Gastroesophageal sphincter (tissue), 4 donors: ENCODE data around the gene USP25. TPM values are rescaled to one million over a fixed set of nuclear protein-coding genes. Genes with fewer than 3 reads are reported as not detected.

Experiments
- ATAC-seq: fragments of 150-250 bp; one replicate; pipeline ENCODE4 v1.9.1; 2016; ENCODE audit warnings: mild to moderate bottlenecking, moderate library complexity
- H3K27ac ChIP-seq, 4 donors: fragments of 200-600 bp; sonication (generic) in 3 of 4; 1 replicate in 3 of 4; 2 replicates in 1 of 4; pipeline ENCODE4 v1.5.1; 2016 to 2019
- H3K27me3 ChIP-seq: fragments of 200-600 bp; sonication (generic); one replicate; pipeline ENCODE4 v1.5.1; 2019
- H3K36me3 ChIP-seq, 2 donors: fragments of 200-600 bp; sonication (generic); one replicate each; pipeline ENCODE4 v1.5.1; 2019; ENCODE audit warnings: control low read depth in 1 of 2
- H3K4me1 ChIP-seq, 3 donors: fragments of 200-600 bp; sonication (generic); 1 replicate in 2 of 3; 2 replicates in 1 of 3; pipeline ENCODE4 v1.5.1; 2016 to 2019; ENCODE audit warnings: control low read depth in 2 of 3
- H3K4me3 ChIP-seq, 2 donors: fragments of 200-600 bp; sonication (generic); one replicate each; pipeline ENCODE4 v1.5.1; 2019; ENCODE audit warnings: mild to moderate bottlenecking in 1 of 2, moderate library complexity in 1 of 2
- H3K9me3 ChIP-seq, 3 donors: fragments of 200-600 bp; sonication (generic); one replicate each; pipeline ENCODE4 v1.5.1; 2017 to 2019; ENCODE audit warnings: control low read depth in 2 of 3
- EP300 ChIP-seq: sonication (generic); formaldehyde crosslinking; IDR thresholded peaks from one replicate; pipeline ENCODE4 v1.6.1; 2017; ENCODE audit warnings: antibody characterized with exemption, mild to moderate bottlenecking
- POLR2A ChIP-seq, 2 donors: fragments of 450-650 bp; IDR thresholded peaks; one replicate each; pipeline ENCODE4 v1.6.1; 2017; ENCODE audit warnings: antibody characterized with exemption in 2 of 2, mild to moderate bottlenecking in 2 of 2, moderate library complexity in 1 of 2
- POLR2AphosphoS5 ChIP-seq: sonication (generic); formaldehyde crosslinking; IDR thresholded peaks from one replicate; pipeline ENCODE4 v1.6.1; 2017; ENCODE audit warnings: antibody characterized with exemption
- WGBS, 2 donors: methylation state at CpG; one replicate each; pipeline ENCODE4 v1.1.5; 2018; ENCODE audit warnings: low coverage in 1 of 2; 5-methylcytosine and 5-hydroxymethylcytosine counted together
- total RNA-seq, 4 donors: library from RNA; depleted of rRNA; stranded (reverse); fragments of >200 nt; gene quantifications; one replicate each; pipeline ENCODE4 v1.1.0, GENCODE V29; 2016
- TF ChIP-seq, protein P1 (sequence below), 4 experiments: fragments of 200-600 bp in 2 of 4; fragments of 450-650 bp in 2 of 4; sonication (generic) in 1 of 4; IDR thresholded peaks; one replicate each; pipeline ENCODE4 v1.5.1; 2017 to 2019; ENCODE audit warnings: antibody characterized with exemption in 4 of 4, mild to moderate bottlenecking in 2 of 4, moderate library complexity in 2 of 4

The USP25 gene
- total RNA-seq, 4 donors from 2014 or later = 51.2 to 77.3 (median 59.5) TPM

DNA sequence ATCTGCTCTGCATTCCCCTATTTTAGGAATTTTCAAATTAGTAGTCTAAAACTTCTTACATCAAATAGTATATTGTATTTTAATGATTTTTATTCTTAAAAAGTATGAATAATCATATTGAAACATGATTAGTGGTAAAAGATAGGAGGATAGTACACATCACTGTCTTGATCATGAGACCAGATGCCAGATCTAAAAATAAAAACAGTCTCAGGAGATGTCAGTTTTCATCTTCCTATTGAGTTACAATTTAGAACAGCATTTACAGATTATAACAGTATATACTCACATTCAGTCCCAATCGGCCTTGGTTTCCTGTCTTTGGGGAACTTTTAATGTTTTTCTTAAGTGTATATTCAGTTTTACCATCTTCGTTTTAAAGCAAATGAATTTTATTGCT lies 95.9 kb downstream of the USP25 start:
- Histone ChIP-seq H3K36me3 (peaks cover 0 to 19% of the 10 kb centered on the region in 2 donors), H3K27me3 (no peaks in the 10 kb centered on the region), H3K9me3 (no peaks in the 10 kb centered on the region), H3K27ac (no peak overlapping the region), H3K4me3 (no peak overlapping the region), H3K4me1 (peaks cover 0 to 40% (median 0%) of the 10 kb centered on the region in 3 donors)
- TF ChIP-seq POLR2AphosphoS5 (no peak), POLR2A (IDR thresholded peaks at IDR 0.05) (no peak), EP300 (no peak)
- TF ChIP-seq, protein P1, sequence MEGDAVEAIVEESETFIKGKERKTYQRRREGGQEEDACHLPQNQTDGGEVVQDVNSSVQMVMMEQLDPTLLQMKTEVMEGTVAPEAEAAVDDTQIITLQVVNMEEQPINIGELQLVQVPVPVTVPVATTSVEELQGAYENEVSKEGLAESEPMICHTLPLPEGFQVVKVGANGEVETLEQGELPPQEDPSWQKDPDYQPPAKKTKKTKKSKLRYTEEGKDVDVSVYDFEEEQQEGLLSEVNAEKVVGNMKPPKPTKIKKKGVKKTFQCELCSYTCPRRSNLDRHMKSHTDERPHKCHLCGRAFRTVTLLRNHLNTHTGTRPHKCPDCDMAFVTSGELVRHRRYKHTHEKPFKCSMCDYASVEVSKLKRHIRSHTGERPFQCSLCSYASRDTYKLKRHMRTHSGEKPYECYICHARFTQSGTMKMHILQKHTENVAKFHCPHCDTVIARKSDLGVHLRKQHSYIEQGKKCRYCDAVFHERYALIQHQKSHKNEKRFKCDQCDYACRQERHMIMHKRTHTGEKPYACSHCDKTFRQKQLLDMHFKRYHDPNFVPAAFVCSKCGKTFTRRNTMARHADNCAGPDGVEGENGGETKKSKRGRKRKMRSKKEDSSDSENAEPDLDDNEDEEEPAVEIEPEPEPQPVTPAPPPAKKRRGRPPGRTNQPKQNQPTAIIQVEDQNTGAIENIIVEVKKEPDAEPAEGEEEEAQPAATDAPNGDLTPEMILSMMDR (IDR thresholded peaks at IDR 0.05) = no peak
- WGBS, 2 donors = 53 to 67% methylated on average over 2 of the region's 2 CpGs
- ATAC-seq = no peak

DNA sequence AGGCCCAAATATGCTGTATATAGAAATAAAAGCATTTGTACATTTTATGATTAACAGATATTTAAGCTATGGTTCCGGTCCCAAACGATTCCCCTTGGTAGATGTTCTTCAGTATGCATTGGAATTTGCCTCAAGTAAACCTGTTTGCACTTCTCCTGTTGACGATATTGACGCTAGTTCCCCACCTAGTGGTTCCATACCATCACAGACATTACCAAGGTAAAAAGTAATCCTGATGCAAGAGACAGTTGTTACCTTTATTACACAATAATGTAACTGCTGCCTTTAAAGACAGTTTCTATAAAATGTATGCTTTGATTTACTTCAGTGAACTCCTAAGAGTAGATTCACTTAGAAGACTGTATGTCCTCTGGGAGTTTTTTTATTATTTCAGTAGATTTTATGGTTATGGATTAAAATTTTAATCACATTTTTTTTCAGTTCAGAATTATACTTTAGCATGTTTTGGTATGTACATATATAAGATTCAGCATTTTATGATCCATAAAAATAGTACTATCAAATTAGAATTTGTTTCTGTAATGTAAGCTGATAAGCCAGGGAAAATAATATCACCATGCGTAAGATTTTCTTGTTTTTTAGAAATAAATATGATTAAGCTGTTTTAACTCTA lies 96.5 kb downstream of the USP25 start:
- peak overlapping the region in 2 of 4 donors; percentile 57 to 60 for H3K27ac ChIP-seq
- WGBS, 2 donors = 44 to 49% methylated on average over 5 of the region's 5 CpGs

DNA sequence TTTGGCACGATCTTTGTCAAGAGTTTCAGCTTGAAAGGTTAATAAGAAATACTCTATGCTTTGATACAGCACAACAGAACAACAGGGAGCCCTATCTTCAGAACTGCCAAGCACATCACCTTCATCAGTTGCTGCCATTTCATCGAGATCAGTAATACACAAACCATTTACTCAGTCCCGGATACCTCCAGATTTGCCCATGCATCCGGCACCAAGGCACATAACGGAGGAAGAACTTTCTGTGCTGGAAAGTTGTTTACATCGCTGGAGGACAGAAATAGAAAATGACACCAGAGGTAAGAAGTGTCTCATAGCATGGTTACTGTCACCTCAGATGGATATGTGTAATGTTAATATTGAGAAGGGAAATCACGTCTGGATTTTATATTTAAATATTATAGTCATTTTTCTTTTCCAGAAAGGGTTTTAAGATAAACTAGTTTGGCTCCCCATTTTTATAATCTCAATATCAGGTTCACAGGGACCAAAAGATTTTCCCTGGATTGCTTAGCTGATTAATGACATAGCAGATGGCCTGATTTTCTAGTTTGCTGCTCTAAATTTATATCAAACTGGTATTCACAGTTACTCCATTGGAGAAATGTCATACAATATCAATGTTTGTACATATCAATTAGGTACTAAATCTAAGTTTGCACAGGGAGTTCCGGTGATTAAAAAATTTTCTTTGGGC lies 97.3 kb downstream of the USP25 start:
- WGBS, 2 donors = 50 to 63% methylated on average over 7 to 8 of the region's 8 CpGs
- TF ChIP-seq POLR2A (IDR thresholded peaks at IDR 0.05) (no peak), POLR2AphosphoS5 (peak; percentile 26)
- H3K4me3 ChIP-seq = no peak overlapping the region
- H3K27me3 ChIP-seq = no peaks in the 10 kb centered on the region
- no peak for ATAC-seq
- H3K9me3 ChIP-seq = no peaks in the 10 kb centered on the region
- peaks cover 0 to 31% (median 0%) of the 10 kb centered on the region in 3 donors for H3K4me1 ChIP-seq
- peaks cover 0 to 32% of the 10 kb centered on the region in 2 donors for H3K36me3 ChIP-seq
- peak overlapping the region; percentile 43 to 60 (median 55) for H3K27ac ChIP-seq

More for the DNA sequence above, 96.5 kb downstream of the USP25 start:
- TF ChIP-seq, protein P1 (IDR thresholded peaks at IDR 0.05) = peak in 3 of 4 experiments; percentile 23 to 55 (median 46)
- TF ChIP-seq EP300 (no peak), POLR2AphosphoS5 (no peak)
- no peak overlapping the region for H3K4me3 ChIP-seq
- peaks cover 0 to 24% of the 10 kb centered on the region in 2 donors for H3K36me3 ChIP-seq
- H3K9me3 ChIP-seq = no peaks in the 10 kb centered on the region
- H3K27me3 ChIP-seq = no peaks in the 10 kb centered on the region
- ATAC-seq = no peak
- peaks cover 0 to 34% (median 0%) of the 10 kb centered on the region in 3 donors for H3K4me1 ChIP-seq

DNA sequence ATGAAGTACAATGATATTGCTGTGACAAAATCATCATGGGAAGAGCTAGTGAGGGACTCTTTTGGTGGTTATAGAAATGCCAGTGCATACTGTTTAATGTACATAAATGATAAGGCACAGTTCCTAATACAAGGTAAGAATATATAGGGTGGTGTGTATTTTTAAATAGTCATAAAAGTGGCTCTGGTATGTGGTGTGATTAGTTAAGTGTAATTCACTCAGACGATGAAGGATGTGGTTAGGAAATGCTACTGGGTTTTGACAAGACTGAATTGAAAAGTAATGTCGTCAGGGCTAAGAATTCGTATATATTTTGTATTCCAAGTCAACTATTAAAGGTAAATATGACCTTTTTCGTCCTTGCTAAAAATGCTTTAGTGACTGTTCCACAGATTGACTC lies 101.7 kb downstream of the USP25 start:
- TF ChIP-seq POLR2AphosphoS5 (no peak), POLR2A (IDR thresholded peaks at IDR 0.05) (no peak), EP300 (no peak)
- TF ChIP-seq, protein P1 (IDR thresholded peaks at IDR 0.05) = no peak
- H3K4me3 ChIP-seq = no peak overlapping the region
- peaks cover 0 to 55% of the 10 kb centered on the region in 2 donors for H3K36me3 ChIP-seq
- H3K27me3 ChIP-seq = no peaks in the 10 kb centered on the region
- 77 to 84% methylated on average over 4 of the region's 4 CpGs for WGBS, 2 donors
- peaks cover 0 to 19% (median 0%) of the 10 kb centered on the region in 3 donors for H3K4me1 ChIP-seq
- ATAC-seq = no peak
- no peaks in the 10 kb centered on the region for H3K9me3 ChIP-seq
- no peak overlapping the region for H3K27ac ChIP-seq

DNA sequence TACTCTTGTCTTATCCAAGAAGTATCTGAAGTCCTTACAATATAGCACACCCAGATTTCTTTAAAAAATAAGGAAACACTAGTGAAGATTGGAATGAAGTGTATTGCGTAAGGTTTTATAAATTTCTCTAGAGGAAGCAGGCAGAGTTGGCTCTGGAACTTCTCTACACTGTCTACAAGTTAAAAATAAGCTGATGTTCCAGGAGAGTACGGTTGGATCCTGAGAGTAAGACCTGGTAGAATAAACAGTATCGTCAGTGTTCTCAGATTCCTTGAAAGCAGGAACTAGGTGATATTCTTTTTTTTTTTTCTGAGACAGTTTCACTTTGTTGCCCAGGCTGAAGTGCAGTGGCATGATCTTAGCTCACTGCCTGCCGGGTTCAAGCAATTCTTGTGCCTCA lies 107.9 kb downstream of the USP25 start:
- WGBS, 2 donors = 4 to 35% methylated on average over 3 to 4 of the region's 4 CpGs
- H3K4me1 ChIP-seq = peaks cover 0 to 36% (median 2%) of the 10 kb centered on the region in 3 donors
- no peak overlapping the region for H3K4me3 ChIP-seq
- H3K27me3 ChIP-seq = no peaks in the 10 kb centered on the region
- TF ChIP-seq POLR2A (IDR thresholded peaks at IDR 0.05) (no peak), POLR2AphosphoS5 (peak; percentile 62)
- H3K36me3 ChIP-seq = peaks cover 0 to 26% of the 10 kb centered on the region in 2 donors
- H3K9me3 ChIP-seq = no peaks in the 10 kb centered on the region
- H3K27ac ChIP-seq = peak overlapping the region in 3 of 4 donors; percentile 67 to 79 (median 73)
- peak; percentile 94 for ATAC-seq
